HepG2 (cell line): ENCODE results near the gene SMARCC1. TPM values are rescaled to one million over a fixed set of nuclear protein-coding genes. Genes with fewer than 3 reads are reported as not detected.

Source experiments
- ATAC-seq: fragments of 200-7000 bp; cut with Tn5 transposase; 3 replicates; pipeline ENCODE4 v1.9.1; 2020; ENCODE audit warnings: mild to moderate bottlenecking, moderate library complexity
- BruUV-seq: library from RNA; stranded (reverse); fragments of 400-500 nt; replicated peaks from 2 replicates; lab custom pipeline; 2021; lab: Mats Ljungman, UMichigan
- CTCF ChIA-PET: fragments of 300-600 bp; formaldehyde crosslinking; extraction: SDS; loops from one replicate; lab custom pipeline; 2021; ENCODE audit warnings: low total read pairs, inconsistent platforms, low intra/inter-chr PET ratio; lab: Yijun Ruan, JAX
- POLR2A ChIA-PET: fragments of 350-600 bp; sonication (Branson Sonifier 250); formaldehyde crosslinking; loops from one replicate; lab custom pipeline; 2020; ENCODE audit warnings: antibody characterized with exemption, inconsistent platforms; lab: Yijun Ruan, JAX
- DNase-seq: peaks from one replicate; pipeline ENCODE4 v3.0.0-alpha.2; 2015; ENCODE audit warnings: low spot score
- FAIRE-seq: peaks from 3 replicates; lab custom pipeline; 2011; peaks lifted over from hg19 to GRCh38; lab: Jason Lieb, UNC
- H2AFZ ChIP-seq: one replicate; pipeline ENCODE4 v1.6.1; 2011; ENCODE audit warnings: low read length, inconsistent platforms
- H3K27ac ChIP-seq: fragments of 300-600 bp; 3 replicates; pipeline ENCODE4 v1.8.0; 2011; ENCODE audit warnings: mixed run types, mild to moderate bottlenecking, mixed read lengths, low read length, inconsistent platforms; ENCODE audit not compliant: insufficient read depth; ENCODE audit errors: extremely low read length
- H3K27me3 ChIP-seq, 2 experiments: fragments of 200-600 bp in 1 of 2; 2 replicates in 1 of 2; 3 replicates in 1 of 2; pipeline versions ENCODE4 v1.6.0 to v1.8.0; 2011; ENCODE audit warnings: low read length in 2 of 2, mild to moderate bottlenecking in 2 of 2, moderate library complexity in 2 of 2, inconsistent platforms in 1 of 2; ENCODE audit not compliant: insufficient read depth in 2 of 2, control insufficient read depth in 1 of 2
- H3K36me3 ChIP-seq, 2 experiments: fragments of 200-600 bp in 1 of 2; replicated peaks in 1 of 2; 2 replicates in 1 of 2; 3 replicates in 1 of 2; pipeline versions ENCODE4 v1.5.1 to v1.8.0; 2011; ENCODE audit warnings: low read length in 2 of 2, inconsistent platforms in 1 of 2; ENCODE audit not compliant: insufficient read depth in 2 of 2, control insufficient read depth in 1 of 2
- H3K4me1 ChIP-seq: 2 replicates; pipeline ENCODE4 v1.5.1; 2012; ENCODE audit warnings: low read length, inconsistent platforms; ENCODE audit not compliant: insufficient read depth
- H3K4me2 ChIP-seq: 2 replicates; pipeline ENCODE4 v1.6.0; 2011; ENCODE audit warnings: low read depth, low read length, inconsistent platforms
- H3K4me3 ChIP-seq, 3 experiments: fragments of 200-600 bp in 1 of 3; sonication (generic), shearing (Covaris generic) in 1 of 3; replicated peaks in 1 of 3; 2 replicates each; pipeline ENCODE4 v1.5.1; 2011 to 2016; ENCODE audit warnings: low read length in 3 of 3, inconsistent platforms in 2 of 3, low read depth in 2 of 3, mild to moderate bottlenecking in 2 of 3, control low read depth in 1 of 3, mixed read lengths in 1 of 3; ENCODE audit not compliant: insufficient read depth in 1 of 3
- H3K79me2 ChIP-seq: one replicate; pipeline ENCODE4 v1.6.1; 2011; ENCODE audit warnings: low read length, inconsistent platforms; ENCODE audit not compliant: insufficient read depth
- H3K9ac ChIP-seq: 2 replicates; pipeline ENCODE4 v1.6.0; 2011; ENCODE audit warnings: mild to moderate bottlenecking, low read depth, low read length, inconsistent platforms; ENCODE audit not compliant: insufficient read depth
- H3K9me3 ChIP-seq: 2 replicates; pipeline ENCODE4 v1.5.1; 2012; ENCODE audit warnings: mild to moderate bottlenecking, low read length
- H4K20me1 ChIP-seq: 2 replicates; pipeline ENCODE4 v1.6.0; 2011; ENCODE audit warnings: inconsistent platforms, mild to moderate bottlenecking, low read length, moderate library complexity; ENCODE audit not compliant: insufficient read depth
- CSRNP1 ChIP-seq: sonication (generic); formaldehyde crosslinking; IDR thresholded peaks from 2 replicates; pipeline ENCODE4 v1.8.1; 2023; ENCODE audit warnings: mild to moderate bottlenecking, missing genetic modification reagents
- DPF2 ChIP-seq: sonication (generic); formaldehyde crosslinking; IDR thresholded peaks from 2 replicates; pipeline ENCODE4 v1.4.0; 2020; ENCODE audit warnings: mild to moderate bottlenecking, low read depth, missing genetic modification reagents, borderline replicate concordance
- HOXA3 ChIP-seq: sonication (generic); formaldehyde crosslinking; IDR thresholded peaks from 2 replicates; pipeline ENCODE4 v1.5.0; 2020; ENCODE audit warnings: missing genetic modification reagents
- HOXA7 ChIP-seq: sonication (generic); formaldehyde crosslinking; IDR thresholded peaks from 2 replicates; pipeline ENCODE4 v1.8.1; 2022; ENCODE audit warnings: mild to moderate bottlenecking, missing genetic modification reagents, moderate library complexity
- HOXD1 ChIP-seq: sonication (generic); formaldehyde crosslinking; IDR thresholded peaks from 2 replicates; pipeline ENCODE4 v1.5.0; 2020; ENCODE audit warnings: missing genetic modification reagents
- KLF9 ChIP-seq: IDR thresholded peaks from 2 replicates; pipeline ENCODE4 v1.6.1; 2016; ENCODE audit warnings: low read depth
- MXI1 ChIP-seq: IDR thresholded peaks from 3 replicates; pipeline ENCODE4 v1.6.1; 2012; ENCODE audit warnings: low read depth, low read length, inconsistent platforms, borderline replicate concordance
- NFE2L2 ChIP-seq: fragments of 150-350 bp; IDR thresholded peaks from 2 replicates; pipeline ENCODE4 v1.6.1; 2014; ENCODE audit warnings: low read length
- PPARG ChIP-seq: conservative IDR thresholded peaks from 2 replicates; pipeline ENCODE4 v1.6.1; 2016; ENCODE audit warnings: missing biosample characterization, missing genetic modification reagents
- RFX5 ChIP-seq: IDR thresholded peaks from 2 replicates; pipeline ENCODE4 v1.6.1; 2011; ENCODE audit warnings: low read depth, low read length, improper control_type of control experiment
- RFXANK ChIP-seq: IDR thresholded peaks from 2 replicates; pipeline ENCODE4 v1.6.1; 2016
- SIN3B ChIP-seq: fragments of 150-350 bp; IDR thresholded peaks from 2 replicates; pipeline ENCODE4 v1.6.1; 2014; ENCODE audit warnings: low read length
- ZNF121 ChIP-seq: sonication (generic); formaldehyde crosslinking; IDR thresholded peaks from 2 replicates; pipeline ENCODE4 v1.5.0; 2020; ENCODE audit warnings: mild to moderate bottlenecking, missing genetic modification reagents
- ZNF432 ChIP-seq: sonication (generic); formaldehyde crosslinking; IDR thresholded peaks from 2 replicates; pipeline ENCODE4 v1.5.0; 2020; ENCODE audit warnings: missing genetic modification reagents, mild to moderate bottlenecking, borderline replicate concordance
- ZNF572 ChIP-seq: sonication (generic); formaldehyde crosslinking; IDR thresholded peaks from 2 replicates; pipeline ENCODE4 v1.5.1; 2020; ENCODE audit warnings: mild to moderate bottlenecking, missing genetic modification reagents
- ZNF598 ChIP-seq: sonication (generic); formaldehyde crosslinking; IDR thresholded peaks from 2 replicates; pipeline ENCODE4 v1.5.1; 2020; ENCODE audit warnings: mild to moderate bottlenecking, missing genetic modification reagents, borderline replicate concordance
- WGBS: methylation state at CpG from one replicate; pipeline ENCODE4 v1.1.6; 2017; ENCODE audit warnings: low lambda C conversion rate; 5-methylcytosine and 5-hydroxymethylcytosine counted together
- in situ Hi-C: cut with HindIII; loops from 2 replicates; pipeline ENCODE4 v1.10.0; 2017; ENCODE audit warnings: low pct_unique_long_range_greater_than_20kb; ENCODE audit not compliant: extremely low pct_ligation_motif_present
- intact Hi-C: fragments of 100-400 bp; cut with micrococcal nuclease; formaldehyde crosslinking; loops from one replicate; pipeline ENCODE4 v1.10.0; 2022; ENCODE audit not compliant: unreplicated experiment
- polyA plus RNA-seq, 8 experiments: library from polyadenylated mRNA; depleted of rRNA in 3 of 8; stranded (reverse) in 7 of 8; unstranded in 1 of 8; fragments of >200 nt; fragmentation: Illumina TruSeq in 4 of 8; extraction: Trizol in 4 of 8; gene quantifications; 2 replicates each; pipeline versions ENCODE4 v1.2.1 to v1.2.3, GENCODE V29; 2011 to 2016; ENCODE audit warnings: low read depth in 4 of 8, missing spikeins in 1 of 8, mixed read lengths in 1 of 8; ENCODE audit not compliant: insufficient read depth in 1 of 8
- total RNA-seq, 5 experiments: library from RNA; depleted of rRNA; stranded (reverse); fragments of >200 nt; fragmentation: Illumina TruSeq; extraction: Trizol; gene quantifications; 2 replicates each; pipeline ENCODE4 v1.2.3, GENCODE V29; 2016; ENCODE audit warnings: low read depth in 1 of 5
- TF ChIP-seq, protein P1 (sequence below): sonication (generic); formaldehyde crosslinking; IDR thresholded peaks from 2 replicates; pipeline ENCODE4 v1.5.0; 2020; ENCODE audit warnings: missing genetic modification reagents, mild to moderate bottlenecking, borderline replicate concordance
- TF ChIP-seq, protein P2 (sequence below): sonication (generic); formaldehyde crosslinking; IDR thresholded peaks from 2 replicates; pipeline ENCODE4 v1.8.1; 2023; ENCODE audit warnings: missing genetic modification reagents, mild to moderate bottlenecking, borderline replicate concordance

The SMARCC1 gene
- total and polyA plus RNA-seq, 2 of the 13 experiments (the other 11 are each of a cell fraction or from before 2014, with no cell fraction given) = 47.9 to 58.4 TPM

- peaks cover 15% of the 10 kb centered on the region for H4K20me1 ChIP-seq
- H3K4me3 ChIP-seq = no peak overlapping the region
- in situ Hi-C loops = no loop called here
- H3K4me2 ChIP-seq = no peak overlapping the region
- no peak for DNase-seq
- no peak for ATAC-seq
- no peak overlapping the region for H3K27ac ChIP-seq
- CTCF ChIA-PET = no interaction called here
- peaks cover 46% of the 10 kb centered on the region for H3K79me2 ChIP-seq
- H3K4me1 ChIP-seq = no peaks in the 10 kb centered on the region
- FAIRE-seq = no peak
- no peaks in the 10 kb centered on the region for H3K9me3 ChIP-seq
- 96% methylated on average over 3 of the region's 3 CpGs for WGBS
- no peaks in the 10 kb centered on the region for H3K27me3 ChIP-seq
- TF ChIP-seq ZNF121 (CRISPR knock-in tag) = peak; percentile 78
- TF ChIP-seq, protein P1, sequence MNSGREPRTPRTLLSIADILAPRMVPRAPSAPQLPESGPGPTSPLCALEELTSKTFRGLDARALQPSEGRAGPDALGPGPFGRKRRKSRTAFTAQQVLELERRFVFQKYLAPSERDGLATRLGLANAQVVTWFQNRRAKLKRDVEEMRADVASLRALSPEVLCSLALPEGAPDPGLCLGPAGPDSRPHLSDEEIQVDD (CRISPR knock-in tag) = no peak
- TF ChIP-seq, all 625 proteins: peak for 1
- no TSS peak for BruUV-seq
- no peak overlapping the region for H2AFZ ChIP-seq
- no peak overlapping the region for H3K9ac ChIP-seq
- POLR2A ChIA-PET = no interaction called here
- H3K36me3 ChIP-seq = peaks cover 11 to 45% of the 10 kb centered on the region in 2 experiments
- intact Hi-C loops = no loop called here
These were observed 35.4 kb downstream of the SMARCC1 start for GRCh38 chr3:47746264-47746663.

DNA sequence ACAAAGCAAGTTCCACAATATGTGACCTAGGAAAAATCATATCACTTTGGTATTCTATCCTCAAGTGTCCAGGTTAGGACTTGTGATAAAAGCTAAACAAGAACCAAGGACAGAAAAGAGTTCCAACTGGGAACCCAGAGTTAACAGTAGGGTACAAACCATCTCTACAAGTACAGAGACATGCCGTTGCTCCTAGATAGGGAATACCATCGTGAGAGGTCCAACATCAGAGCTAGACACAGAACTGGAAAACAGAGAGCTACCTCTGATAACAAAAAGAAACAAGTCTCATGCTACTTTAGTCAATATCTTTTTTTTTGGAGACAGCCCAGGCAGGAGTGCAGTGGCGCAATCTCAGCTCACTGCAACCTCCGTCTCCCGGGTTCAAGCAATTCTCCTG lies 37.8 kb downstream of the SMARCC1 start:
- no peak for ATAC-seq
- Histone ChIP-seq H3K36me3 (peaks cover 11 to 51% of the 10 kb centered on the region in 2 experiments), H4K20me1 (peaks cover 21% of the 10 kb centered on the region), H2AFZ (no peak overlapping the region), H3K4me1 (peaks cover 14% of the 10 kb centered on the region), H3K4me2 (no peak overlapping the region), H3K27ac (no peak overlapping the region), H3K9ac (no peak overlapping the region), H3K27me3 (no peaks in the 10 kb centered on the region), H3K79me2 (peaks cover 51% of the 10 kb centered on the region), H3K4me3 (no peak overlapping the region), H3K9me3 (no peaks in the 10 kb centered on the region)
- intact Hi-C loops (no loop called here), in situ Hi-C loops (no loop called here)
- ChIA-PET CTCF (no interaction called here), POLR2A (no interaction called here)
- TF ChIP-seq ZNF572 (CRISPR knock-in tag) = no peak
- no peak for TF ChIP-seq DPF2 (CRISPR knock-in tag)
- no peak for TF ChIP-seq NFE2L2
- no peak for TF ChIP-seq RFXANK (CRISPR knock-in tag)
- no peak for TF ChIP-seq MXI1
- TF ChIP-seq HOXA3 = no peak
- no peak for TF ChIP-seq HOXA7 (CRISPR knock-in tag)
- TF ChIP-seq CSRNP1 = no peak
- TF ChIP-seq PPARG (CRISPR knock-in tag) = no peak
- no peak for TF ChIP-seq ZNF432 (CRISPR knock-in tag)
- no peak for TF ChIP-seq KLF9 (CRISPR knock-in tag)
- no peak for TF ChIP-seq HOXD1
- no peak for TF ChIP-seq RFX5
- TF ChIP-seq, protein P2, sequence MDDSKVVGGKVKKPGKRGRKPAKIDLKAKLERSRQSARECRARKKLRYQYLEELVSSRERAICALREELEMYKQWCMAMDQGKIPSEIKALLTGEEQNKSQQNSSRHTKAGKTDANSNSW (CRISPR knock-in tag) = no peak
- TF ChIP-seq ZNF598 (CRISPR knock-in tag) = no peak
- no peak for TF ChIP-seq SIN3B
- DNase-seq = no peak
- BruUV-seq = no TSS peak
- 94% methylated on average over 5 of the region's 5 CpGs for WGBS
- no peak for FAIRE-seq
